GM18909 (cell line): Measurements from ENCODE around the gene BSN.

Source experiments
- ATAC-seq: cut with Tn5 transposase; IDR thresholded peaks from one replicate; pipeline ENCODE4 v1.9.1; 2021; ENCODE audit warnings: mild to moderate bottlenecking; ENCODE audit not compliant: unreplicated experiment, poor library complexity

Gene BSN

DNA sequence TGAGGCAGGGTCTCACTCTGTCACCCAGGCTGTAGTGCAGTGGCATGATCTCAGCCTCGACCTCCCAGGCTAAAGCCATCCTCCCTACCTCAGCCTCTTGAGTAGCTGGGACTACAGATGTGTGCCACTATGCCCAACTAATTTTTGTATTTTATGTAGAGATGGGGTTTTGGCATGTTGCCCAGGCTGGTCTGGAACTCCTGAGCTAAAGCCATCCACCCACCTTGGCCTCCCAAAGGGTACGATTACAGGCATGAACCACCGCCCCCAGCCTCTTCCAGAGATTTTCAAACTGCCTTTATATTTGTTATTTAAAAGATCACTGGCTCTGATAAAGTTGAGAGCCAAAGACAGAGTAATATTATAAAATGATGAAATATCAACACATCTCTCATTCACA, 37.3 kb downstream of the BSN start:
- no peak for ATAC-seq

DNA sequence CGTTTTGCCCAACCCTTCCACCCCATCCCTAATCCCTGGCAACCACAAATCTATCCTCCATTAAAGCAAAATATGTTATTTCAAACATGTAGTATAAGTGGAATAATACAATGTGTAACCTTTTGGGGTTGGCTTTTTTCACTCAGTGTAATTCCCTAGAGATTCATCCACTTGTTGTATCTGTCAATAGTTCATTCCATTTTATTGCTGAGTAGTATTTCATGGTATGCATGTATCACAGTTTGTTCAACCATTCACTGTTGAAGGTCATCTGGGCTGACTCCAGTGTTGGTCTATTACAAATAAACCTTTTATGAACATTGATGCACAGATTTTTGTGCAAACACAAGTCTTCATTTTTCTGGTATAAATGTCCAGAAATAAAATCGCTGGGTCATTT, 38.8 kb downstream of the BSN start:
- no peak for ATAC-seq

DNA sequence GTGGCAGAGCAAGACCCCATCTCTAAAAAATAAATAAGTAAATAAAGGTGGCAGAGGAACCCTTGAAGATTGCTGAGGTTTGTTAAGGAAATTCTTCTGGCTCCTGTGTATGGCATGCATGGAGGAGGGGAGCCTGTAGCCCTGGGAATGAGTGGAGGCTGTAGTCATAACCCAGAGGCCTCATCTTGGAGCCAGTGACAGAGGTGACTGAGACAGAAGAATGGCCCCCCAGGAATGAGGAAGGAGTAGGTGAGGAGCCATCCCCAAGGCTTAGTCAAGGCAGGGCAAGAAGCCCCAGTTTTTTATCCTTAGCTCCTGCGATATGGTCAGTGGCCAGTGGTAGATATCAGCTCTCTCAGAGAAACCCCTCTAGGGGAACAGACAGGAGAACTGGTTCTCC, 46.5 kb downstream of the BSN start:
- no peak for ATAC-seq

DNA sequence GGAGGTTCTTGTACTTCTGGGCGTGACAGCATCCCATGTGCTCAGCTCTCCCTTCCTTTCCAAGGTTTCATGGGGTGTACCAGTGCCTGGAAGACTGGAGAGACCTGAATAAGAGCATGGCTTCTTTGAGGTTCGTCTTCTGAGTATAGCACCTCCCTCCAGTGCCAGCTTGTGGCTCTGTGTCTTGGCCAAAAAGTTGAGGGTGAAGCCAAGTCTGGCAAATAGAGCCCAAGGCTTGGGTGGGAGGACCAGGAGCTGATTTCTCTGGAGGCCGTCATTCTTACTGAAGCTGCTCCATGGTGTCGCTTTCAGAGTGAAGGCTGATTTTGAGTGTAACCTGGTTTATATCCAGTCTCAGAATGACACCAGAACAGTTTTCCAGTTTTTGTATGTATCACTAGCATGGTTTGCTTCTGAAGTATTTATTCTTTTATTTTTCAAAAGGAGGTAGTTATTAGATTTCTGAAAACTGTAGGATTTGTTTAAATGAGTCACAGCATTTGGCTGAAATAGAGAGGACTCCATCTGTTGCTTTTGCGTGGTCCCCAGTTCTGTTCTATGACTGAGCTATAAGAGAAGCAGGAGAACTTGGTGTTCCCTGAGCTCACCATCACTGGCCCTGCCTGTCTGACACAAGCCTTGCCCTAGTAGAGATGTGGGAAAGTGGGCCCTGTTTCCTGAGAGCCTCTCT, 47.2 kb downstream of the BSN start:
- no peak for ATAC-seq

DNA sequence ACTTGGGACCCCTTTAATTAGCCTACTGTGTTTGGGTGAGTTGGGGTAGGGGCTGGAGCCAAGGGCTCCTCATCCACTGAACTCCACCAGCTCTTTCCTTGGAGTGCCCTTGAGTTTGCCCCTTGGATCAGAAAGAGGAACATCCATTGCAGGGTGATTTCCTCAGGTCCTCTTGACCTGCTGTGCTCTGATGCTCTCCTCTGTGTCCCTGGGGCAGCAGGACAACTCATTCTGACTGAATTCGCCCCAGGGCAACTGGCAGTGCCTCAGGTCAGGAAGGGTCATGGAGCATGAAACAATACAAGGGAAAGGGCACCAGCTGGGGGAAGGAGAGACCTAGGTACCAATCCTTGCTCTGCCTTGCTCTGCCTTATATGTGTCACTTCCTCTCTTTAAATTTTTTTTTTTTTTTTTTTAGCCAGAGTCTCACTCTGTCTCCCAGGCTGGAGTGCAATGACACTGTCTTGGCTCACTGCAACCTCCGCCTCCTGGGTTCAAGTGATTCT, 47.8 kb downstream of the BSN start:
- ATAC-seq, result no peak

DNA sequence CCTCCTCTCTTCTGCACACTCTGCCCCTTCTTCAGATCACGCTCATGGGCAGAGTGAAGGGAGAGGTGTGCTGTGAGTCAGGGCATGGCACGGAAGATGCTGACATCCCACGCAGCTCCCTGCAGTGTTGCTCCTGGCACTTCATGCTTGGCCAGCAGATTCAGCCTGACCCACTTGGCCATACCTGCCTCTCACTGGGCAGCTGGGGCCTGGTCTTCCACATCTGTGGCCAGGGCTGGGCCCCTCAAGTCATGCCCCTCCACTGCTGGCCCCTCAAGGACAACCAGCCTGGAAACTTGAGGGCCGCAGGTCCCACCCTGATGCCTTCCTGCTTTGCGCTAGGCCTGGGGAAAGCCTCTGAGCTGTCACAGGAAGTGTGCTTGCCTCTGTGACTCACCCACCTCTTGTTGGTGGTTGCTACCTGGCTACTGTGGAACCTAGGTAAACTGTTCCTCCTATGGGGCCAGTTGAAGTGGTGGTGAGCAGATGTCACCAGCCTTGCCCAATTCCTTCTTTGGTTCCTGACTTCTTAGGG, 48.7 kb downstream of the BSN start:
- no peak for ATAC-seq

DNA sequence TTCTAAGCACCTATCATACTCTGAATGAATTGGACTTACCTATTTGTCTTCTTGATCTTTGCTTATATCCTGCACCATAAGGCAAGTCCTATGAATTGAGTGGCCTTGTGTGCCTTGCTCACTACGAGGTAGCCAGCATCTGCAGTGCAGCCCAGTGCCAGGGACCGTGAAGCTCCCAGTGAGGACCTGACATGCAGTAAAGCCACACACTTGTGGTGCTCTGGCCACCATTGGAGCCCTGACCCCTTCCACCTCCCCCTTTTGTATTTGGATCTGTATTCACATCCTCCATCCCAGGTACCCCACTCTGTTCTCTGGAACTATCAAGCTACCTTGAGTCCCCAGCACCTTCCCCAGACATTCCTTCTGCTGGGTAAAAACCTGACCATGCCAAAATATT, 52.1 kb downstream of the BSN start:
- no peak for ATAC-seq

DNA sequence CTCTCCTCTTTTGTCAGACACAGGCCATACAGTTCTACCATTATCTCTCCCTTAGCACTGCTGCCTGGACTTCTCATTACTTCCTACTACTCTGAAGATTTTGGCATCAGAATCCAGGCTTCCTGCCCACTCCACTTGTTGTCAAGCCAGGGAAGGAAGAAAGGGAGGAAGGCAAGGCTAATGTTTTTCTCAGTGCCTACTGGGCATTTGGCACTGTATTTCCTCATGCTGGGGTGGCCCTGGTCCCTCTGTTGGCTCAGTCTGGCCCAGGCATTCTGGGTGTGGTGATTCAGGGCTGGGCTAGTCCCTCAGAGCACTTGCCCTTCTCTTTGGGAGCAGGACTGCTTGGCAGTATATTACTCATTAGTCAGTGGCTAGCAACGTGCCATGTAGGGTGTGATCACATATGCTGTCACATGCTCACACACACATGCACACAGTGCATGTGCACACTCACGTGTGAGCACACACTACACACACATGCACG, 52.9 kb downstream of the BSN start:
- no peak for ATAC-seq

DNA sequence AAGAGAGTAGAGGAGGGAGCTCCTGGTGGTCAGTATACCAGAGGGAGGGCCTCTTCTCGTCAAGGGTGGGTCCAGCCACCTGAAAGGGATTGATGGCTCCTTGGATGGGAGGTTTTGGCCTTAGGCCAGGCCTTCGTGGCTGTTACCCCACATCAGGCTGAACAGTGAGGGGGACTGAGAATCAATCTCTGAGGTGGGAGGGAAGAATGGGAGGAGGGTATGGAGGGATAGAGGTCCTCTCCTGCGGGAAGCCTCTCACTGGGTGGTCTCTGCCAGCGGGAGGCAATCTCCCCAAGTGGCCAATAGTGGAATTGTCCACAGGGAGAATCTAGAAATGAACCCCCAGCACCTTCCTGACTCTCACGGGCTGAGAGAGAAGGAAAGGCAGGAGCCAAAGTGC, 53.5 kb downstream of the BSN start:
- ATAC-seq, result no peak

DNA sequence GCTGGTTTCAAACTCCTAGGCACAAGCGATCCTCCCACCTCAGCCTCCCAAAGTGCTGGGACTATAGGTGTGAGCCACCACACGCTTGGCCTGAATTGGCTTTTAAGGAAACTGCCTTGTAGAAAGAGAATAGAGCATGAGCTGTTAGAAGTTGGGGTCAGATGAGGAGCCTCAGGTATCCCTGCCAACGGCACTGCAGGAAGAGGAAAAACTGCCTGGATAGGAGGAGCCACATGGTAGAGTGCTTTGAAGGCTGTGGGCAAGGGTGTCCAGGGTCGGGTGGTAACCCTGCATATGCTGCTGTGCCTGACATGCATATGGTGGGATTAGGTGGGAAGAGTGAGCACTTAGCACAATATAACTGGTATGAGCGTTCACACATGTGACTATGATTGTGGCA, 55.0 kb downstream of the BSN start:
- ATAC-seq, result no peak

DNA sequence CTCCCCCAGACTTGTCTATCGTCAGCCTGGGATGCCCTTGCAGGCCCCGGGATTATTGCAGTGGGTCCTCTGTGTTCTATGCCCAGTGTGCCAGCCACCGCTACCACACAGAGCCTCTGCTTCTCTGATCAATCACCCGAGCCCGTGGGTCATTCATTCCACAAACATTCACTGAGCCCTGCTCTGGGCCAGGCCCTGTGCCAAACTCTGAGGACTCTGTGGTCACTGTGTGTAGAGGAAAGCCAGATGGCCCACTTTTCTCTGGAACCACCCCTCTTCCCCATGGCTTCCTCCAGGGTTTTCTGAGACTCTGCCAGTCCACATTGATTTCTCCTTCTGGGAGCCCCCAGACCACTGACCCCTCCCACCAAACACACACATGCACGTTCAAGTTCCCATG, 55.5 kb downstream of the BSN start:
- no peak for ATAC-seq

DNA sequence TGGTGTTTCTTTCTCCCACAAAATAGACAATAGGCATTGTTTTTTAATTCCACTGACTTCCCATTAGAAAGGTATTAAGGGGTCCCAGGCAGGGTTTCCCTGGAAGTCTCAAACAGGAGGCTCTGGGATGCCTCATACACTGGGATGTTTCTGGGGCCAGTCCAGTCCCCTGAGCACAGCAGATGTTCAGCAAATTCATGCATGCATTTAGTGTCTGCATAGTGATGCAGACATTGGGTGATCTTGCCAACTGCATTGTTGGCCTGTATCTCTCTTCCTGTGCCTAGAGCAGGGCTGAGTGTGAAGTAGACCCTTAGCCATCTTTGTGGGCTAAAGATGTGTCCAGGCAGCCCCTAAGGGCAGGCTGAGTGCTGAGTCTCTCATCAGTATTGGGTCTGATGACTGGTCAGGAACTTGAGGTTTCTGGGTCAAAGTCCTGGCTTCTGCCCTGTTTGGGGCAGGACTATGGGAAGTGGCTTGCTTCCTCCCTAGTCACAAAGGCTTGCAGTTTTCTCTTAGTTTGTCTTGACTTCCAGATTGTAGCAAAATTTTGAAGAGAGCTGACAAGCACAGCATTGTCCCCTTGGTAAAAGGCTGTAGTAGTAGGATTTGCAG, 56.5 kb downstream of the BSN start:
- ATAC-seq, result no peak

DNA sequence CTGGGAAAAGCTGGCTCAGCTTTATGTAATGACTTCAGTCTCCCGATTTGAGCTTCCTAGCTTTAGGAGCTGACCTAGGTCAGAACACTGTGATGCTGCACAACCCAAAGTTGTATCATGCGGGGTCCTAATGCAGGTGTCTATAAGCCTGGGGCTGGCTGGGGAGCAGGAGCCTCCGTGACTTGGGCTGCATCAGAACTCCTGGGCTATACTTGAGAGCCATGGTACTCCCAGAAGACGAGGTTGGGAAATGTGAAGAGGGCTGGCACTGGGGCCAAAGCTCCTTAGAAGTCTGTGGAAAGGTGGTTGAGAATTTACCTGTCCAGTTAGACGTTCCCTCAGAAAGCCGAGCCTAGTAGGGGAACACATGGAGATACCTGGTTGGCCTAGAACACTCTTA, 57.0 kb downstream of the BSN start:
- ATAC-seq, result no peak

DNA sequence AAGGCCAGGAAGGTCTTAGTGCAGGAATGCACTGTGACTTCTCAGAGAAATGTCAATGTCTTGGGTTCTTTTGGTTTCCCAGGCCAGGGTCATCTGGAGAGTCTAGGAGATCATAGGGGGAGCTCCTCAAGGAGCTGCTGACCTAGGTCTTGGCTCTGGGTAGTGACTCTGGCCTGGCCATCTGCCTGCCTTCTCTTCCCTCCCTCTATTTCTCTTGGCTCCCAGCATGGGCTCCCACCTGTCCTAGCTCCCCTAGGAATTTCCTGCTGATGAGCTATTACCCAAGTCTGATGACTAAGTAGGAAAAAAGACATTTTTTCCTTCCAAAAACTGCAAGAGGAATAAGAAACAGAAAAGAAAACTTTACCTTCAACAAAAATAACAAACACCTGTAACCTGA, 57.4 kb downstream of the BSN start:
- ATAC-seq, result no peak

DNA sequence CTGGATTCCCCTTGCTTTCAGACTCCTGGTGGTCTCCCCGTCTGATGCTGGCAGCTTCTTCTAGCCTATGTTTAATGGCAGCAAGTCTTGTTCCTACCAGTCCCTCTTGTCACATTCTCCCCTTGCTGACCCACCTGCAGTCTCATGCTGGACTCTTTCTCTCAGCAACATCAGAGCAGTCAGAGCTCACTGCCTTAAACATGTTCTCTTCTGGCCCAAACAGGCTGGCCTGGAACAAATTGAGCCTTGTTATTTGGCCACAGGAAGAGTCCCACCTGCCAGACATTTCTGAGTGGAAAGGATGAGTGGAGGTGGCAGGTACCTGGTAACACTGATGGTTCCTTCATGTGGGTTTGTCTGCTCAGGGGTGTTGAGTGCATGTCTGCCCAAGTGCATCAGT, 60.7 kb downstream of the BSN start:
- no peak for ATAC-seq

DNA sequence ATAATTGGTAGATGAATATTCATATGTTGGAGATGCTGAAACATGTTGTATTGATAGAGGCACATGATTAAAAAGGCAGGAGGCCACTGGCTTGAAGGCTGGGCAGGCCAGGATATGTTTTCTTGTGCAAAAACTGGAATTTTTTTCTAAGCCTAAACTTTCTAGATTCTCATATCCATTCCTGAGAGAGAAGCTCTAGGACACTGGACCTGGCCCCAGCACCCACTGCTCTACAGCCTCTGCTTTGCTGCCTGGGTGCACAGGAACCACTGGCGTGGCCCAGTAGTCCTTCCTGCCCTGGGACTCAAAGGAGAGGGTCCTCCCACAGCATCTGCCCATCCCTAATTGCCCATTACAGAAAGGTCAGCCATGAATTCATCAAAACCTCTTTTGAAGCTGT, 61.8 kb downstream of the BSN start:
- no peak for ATAC-seq

DNA sequence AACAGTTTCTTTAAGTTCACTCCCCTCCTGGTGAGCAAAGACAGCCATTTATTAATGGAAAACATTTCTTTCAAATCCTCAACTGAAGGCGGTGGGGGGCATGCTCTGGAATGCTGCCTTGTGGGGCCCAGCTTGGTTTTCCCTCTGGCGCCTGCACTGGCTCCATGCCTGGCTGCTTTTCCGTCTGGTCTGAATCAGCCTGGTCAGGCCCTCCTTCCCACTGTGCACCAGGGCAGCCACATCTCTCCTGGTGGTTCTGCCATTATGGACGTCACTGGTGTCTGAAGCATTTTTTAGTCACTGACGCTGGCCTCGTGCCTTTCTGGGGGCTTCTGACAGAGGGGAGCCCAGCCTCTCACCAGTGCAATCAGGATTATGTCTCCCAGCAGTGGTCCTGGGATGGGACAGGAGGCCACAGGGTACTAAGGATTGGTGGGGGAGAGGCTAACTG, 62.2 kb downstream of the BSN start:
- ATAC-seq, result no peak

DNA sequence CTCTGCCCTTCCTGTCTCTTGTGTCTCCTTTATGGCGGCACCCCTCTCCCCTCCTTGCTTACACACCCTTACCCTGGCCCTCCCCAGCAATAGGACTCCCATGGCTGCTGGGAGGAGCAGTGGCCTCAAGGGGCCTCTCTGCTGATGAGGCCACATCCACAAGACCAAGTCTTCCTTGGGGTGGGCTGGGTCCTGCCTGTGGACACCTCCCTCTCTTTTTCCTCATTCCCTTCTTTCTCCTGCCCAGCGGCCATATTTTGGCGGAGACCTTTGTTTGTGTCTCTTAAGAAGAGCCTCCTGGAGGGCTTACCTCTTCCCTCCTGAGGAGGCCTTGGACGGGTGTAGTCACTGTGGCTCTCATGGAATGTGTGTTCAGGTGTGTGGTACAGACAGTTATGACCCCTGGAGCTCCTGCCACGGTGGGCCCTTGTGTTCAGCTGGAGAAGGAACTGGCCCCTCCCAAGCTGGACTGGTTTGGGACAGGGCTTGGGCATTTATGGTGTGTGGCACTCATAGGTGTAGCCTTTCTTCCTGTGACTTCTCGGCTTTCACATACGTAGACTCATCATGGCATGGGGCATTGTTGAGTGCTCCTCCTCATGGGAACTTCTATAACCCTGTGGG, 63.2 kb downstream of the BSN start:
- no peak for ATAC-seq

DNA sequence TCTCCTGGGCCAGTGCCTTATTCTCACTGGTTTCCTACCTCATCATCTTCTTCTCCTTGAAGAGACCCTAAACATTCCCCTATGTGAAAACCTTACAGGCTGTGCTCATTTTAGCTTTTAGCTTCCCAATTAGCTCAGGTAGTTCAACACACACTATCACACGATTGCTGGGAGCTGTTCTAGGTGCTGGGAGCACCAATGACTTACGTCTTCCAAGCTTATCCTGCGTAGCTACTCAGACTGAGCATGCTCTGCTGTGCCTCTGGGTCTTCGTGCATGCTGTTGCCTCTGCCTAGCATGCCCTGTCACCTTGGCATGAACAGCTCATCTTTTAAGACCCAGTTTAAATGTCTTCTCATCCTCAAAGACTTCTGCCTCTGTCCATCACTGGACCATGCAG, 64.1 kb downstream of the BSN start:
- ATAC-seq, result no peak

DNA sequence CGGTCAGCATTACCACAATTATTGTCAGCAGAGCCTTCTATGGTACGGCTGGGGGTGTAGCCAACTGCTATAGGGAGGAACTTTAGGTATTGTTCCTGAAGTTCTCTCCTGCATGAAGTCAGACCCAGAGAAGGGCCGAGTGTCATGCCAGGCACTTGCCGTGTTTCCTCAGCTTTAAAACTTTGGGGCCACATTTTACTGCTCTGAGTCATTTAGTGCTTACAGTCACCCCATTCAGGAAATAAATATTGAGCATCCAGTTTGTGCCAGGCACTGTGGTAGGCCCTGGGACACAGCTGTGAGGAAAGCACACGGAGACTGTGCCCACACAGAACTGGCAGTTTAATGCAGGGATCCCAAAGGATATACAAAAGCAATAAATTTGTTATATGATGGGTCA, 65.4 kb downstream of the BSN start:
- no peak for ATAC-seq

DNA sequence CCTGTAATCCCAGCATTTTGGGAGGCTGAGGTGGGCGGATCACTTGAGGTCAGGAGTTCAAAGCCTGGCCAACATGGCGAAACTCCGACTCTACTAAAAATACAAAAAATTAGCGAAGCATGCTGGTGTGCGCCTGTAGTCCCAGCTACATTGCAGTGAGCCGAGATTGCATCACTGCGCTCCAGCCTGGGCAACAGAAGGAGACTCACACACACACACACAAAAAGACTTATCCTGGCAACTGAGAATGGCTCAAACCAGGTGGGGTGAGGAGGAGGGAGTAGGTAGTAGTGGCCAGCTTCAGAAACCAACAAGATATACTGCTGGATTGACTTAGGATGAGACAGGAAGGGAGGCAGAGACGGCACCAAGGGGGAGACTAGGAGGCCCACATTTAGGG, 66.5 kb downstream of the BSN start:
- no peak for ATAC-seq
